Astrocyte (in vitro differentiated cells and primary cell): ENCODE measurements around the gene ATP6V0D1. TPM values are rescaled to one million over a fixed set of nuclear protein-coding genes. Genes with fewer than 3 reads are reported as not detected.

ENCODE experiments used
- DNase-seq: peaks from one replicate; pipeline ENCODE4 v3.0.0-alpha.2; 2010; ENCODE audit warnings: low read depth
- FAIRE-seq: peaks from 2 replicates; lab custom pipeline; 2011; peaks lifted over from hg19 to GRCh38; lab: Jason Lieb, UNC
- H2AFZ ChIP-seq: 2 replicates; pipeline ENCODE4 v1.6.0; 2012; ENCODE audit warnings: low read depth, low read length, inconsistent platforms
- H3K27ac ChIP-seq: 2 replicates; pipeline ENCODE4 v1.5.1; 2011; ENCODE audit warnings: low read depth, low read length, inconsistent platforms
- H3K27me3 ChIP-seq: 2 replicates; pipeline ENCODE4 v1.6.0; 2011; ENCODE audit warnings: low read length, inconsistent platforms; ENCODE audit not compliant: insufficient read depth
- H3K36me3 ChIP-seq: 2 replicates; pipeline ENCODE4 v1.5.1; 2011; ENCODE audit warnings: low read length, inconsistent platforms; ENCODE audit not compliant: insufficient read depth
- H3K4me1 ChIP-seq: 2 replicates; pipeline ENCODE4 v1.5.1; 2011; ENCODE audit warnings: low read length, inconsistent platforms; ENCODE audit not compliant: insufficient read depth
- H3K4me2 ChIP-seq: 2 replicates; pipeline ENCODE4 v1.6.0; 2012; ENCODE audit warnings: low read length, inconsistent platforms
- H3K4me3 ChIP-seq: 2 replicates; pipeline ENCODE4 v1.5.1; 2011; ENCODE audit warnings: low read depth, mild to moderate bottlenecking, low read length, inconsistent platforms; ENCODE audit not compliant: insufficient read depth
- H3K79me2 ChIP-seq: 2 replicates; pipeline ENCODE4 v1.6.0; 2012; ENCODE audit warnings: mild to moderate bottlenecking, low read length, inconsistent platforms; ENCODE audit not compliant: insufficient read depth
- H3K9ac ChIP-seq: 2 replicates; pipeline ENCODE4 v1.6.0; 2012; ENCODE audit warnings: mild to moderate bottlenecking, low read length, inconsistent platforms
- H3K9me3 ChIP-seq: 2 replicates; pipeline ENCODE4 v1.5.1; 2012; ENCODE audit warnings: low read depth, mild to moderate bottlenecking, low read length, inconsistent platforms; ENCODE audit not compliant: insufficient read depth
- H4K20me1 ChIP-seq: 2 replicates; pipeline ENCODE4 v1.6.0; 2012; ENCODE audit warnings: low read length, inconsistent platforms; ENCODE audit not compliant: insufficient read depth
- H3K27ac Mint-ChIP-seq: one replicate; pipeline ENCODE4 v1.8.0; 2021; ENCODE audit warnings: mild to moderate bottlenecking, mixed read lengths; ENCODE audit not compliant: unreplicated experiment
- H3K27me3 Mint-ChIP-seq: one replicate; pipeline ENCODE4 v1.8.0; 2021; ENCODE audit warnings: low read depth, mixed read lengths; ENCODE audit not compliant: unreplicated experiment
- H3K36me3 Mint-ChIP-seq: one replicate; pipeline ENCODE4 v1.8.0; 2021; ENCODE audit warnings: low read depth, mixed read lengths; ENCODE audit not compliant: unreplicated experiment
- H3K4me1 Mint-ChIP-seq: one replicate; pipeline ENCODE4 v1.8.0; 2021; ENCODE audit warnings: low read depth, mixed read lengths; ENCODE audit not compliant: unreplicated experiment
- H3K4me3 Mint-ChIP-seq: one replicate; pipeline ENCODE4 v1.8.0; 2021; ENCODE audit warnings: mild to moderate bottlenecking, moderate library complexity, mixed read lengths; ENCODE audit not compliant: unreplicated experiment
- H3K9me3 Mint-ChIP-seq: one replicate; pipeline ENCODE4 v1.8.0; 2021; ENCODE audit warnings: mild to moderate bottlenecking, mixed read lengths; ENCODE audit not compliant: unreplicated experiment
- EZH2 ChIP-seq: IDR thresholded peaks from 2 replicates; pipeline ENCODE4 v1.6.1; 2012; ENCODE audit warnings: mild to moderate bottlenecking, low read length, inconsistent platforms; ENCODE audit not compliant: insufficient read depth
- total RNA-seq: library from RNA; stranded (reverse); gene quantifications from 2 replicates; pipeline ENCODE4 v1.2.1, GENCODE V29; 2021
- TF ChIP-seq, protein P1 (sequence below): IDR thresholded peaks from 2 replicates; pipeline ENCODE4 v1.5.1; 2011; ENCODE audit warnings: low read depth, mild to moderate bottlenecking, inconsistent platforms, low read length, moderate library complexity; ENCODE audit not compliant: insufficient read depth

The ATP6V0D1 gene
- total RNA-seq, 1 donor from 2014 or later = 114 TPM

GRCh38 chr16:67443265-67443664 lies 37.7 kb downstream of the ATP6V0D1 start:
- Histone ChIP-seq H2AFZ (no peak overlapping the region), H3K79me2 (no peaks in the 10 kb centered on the region), H4K20me1 (peaks cover 76% of the 10 kb centered on the region), H3K9me3 (no peaks in the 10 kb centered on the region), H3K27me3 (no peaks in the 10 kb centered on the region), H3K9ac (no peak overlapping the region), H3K4me1 (peaks cover 6% of the 10 kb centered on the region), H3K4me2 (no peak overlapping the region), H3K27ac (no peak overlapping the region), H3K4me3 (no peak overlapping the region), H3K36me3 (no peaks in the 10 kb centered on the region)
- no peak overlapping the region for H3K27ac Mint-ChIP-seq
- H3K27me3 Mint-ChIP-seq = no peaks in the 10 kb centered on the region
- H3K4me1 Mint-ChIP-seq = peaks cover 13% of the 10 kb centered on the region
- DNase-seq = no peak
- FAIRE-seq = no peak
- H3K9me3 Mint-ChIP-seq = no peaks in the 10 kb centered on the region
- no peak for TF ChIP-seq EZH2
- TF ChIP-seq, protein P1, sequence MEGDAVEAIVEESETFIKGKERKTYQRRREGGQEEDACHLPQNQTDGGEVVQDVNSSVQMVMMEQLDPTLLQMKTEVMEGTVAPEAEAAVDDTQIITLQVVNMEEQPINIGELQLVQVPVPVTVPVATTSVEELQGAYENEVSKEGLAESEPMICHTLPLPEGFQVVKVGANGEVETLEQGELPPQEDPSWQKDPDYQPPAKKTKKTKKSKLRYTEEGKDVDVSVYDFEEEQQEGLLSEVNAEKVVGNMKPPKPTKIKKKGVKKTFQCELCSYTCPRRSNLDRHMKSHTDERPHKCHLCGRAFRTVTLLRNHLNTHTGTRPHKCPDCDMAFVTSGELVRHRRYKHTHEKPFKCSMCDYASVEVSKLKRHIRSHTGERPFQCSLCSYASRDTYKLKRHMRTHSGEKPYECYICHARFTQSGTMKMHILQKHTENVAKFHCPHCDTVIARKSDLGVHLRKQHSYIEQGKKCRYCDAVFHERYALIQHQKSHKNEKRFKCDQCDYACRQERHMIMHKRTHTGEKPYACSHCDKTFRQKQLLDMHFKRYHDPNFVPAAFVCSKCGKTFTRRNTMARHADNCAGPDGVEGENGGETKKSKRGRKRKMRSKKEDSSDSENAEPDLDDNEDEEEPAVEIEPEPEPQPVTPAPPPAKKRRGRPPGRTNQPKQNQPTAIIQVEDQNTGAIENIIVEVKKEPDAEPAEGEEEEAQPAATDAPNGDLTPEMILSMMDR = no peak
- no peak overlapping the region for H3K4me3 Mint-ChIP-seq
- peaks cover 21% of the 10 kb centered on the region for H3K36me3 Mint-ChIP-seq

DNA sequence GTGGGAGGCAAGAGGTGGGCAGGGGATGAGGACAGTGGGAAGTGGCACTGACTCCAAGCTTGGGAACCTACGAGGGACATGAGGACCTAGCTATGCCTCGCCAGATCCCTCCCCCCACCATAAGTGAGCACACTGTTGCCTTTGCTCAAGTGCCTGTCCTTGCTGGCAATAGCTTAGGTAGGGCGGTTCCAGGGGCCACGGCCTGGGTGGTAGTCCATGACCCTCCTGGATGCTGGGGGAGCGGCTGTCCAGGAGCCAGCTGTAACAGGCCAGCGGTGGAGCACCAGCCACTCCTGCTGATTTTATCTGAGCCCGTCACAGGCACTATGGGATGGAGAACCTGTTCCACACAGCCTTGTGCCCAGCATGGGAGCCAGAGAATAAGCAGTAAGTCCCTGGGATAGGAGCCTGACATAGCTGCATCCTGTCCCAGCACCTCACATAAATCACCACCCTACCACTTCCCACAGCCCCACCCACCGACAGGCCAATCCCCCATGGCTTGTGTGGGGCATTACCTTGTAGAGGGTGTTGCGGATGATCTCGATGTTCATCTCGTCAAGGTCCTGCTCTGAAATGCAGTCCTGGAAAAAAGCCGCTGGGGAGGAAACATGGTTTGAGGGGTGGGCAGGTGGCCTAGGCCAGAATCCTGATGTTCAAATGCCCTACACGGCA lies 38.2 kb downstream of the ATP6V0D1 start:
- Mint-ChIP-seq H3K27me3 (no peaks in the 10 kb centered on the region), H3K36me3 (peaks cover 24% of the 10 kb centered on the region), H3K4me1 (peaks cover 13% of the 10 kb centered on the region), H3K9me3 (no peaks in the 10 kb centered on the region), H3K27ac (no peak overlapping the region), H3K4me3 (no peak overlapping the region)
- FAIRE-seq (no peak), DNase-seq (no peak)
- Histone ChIP-seq H3K4me2 (no peak overlapping the region), H3K9ac (no peak overlapping the region), H3K27me3 (no peaks in the 10 kb centered on the region), H3K36me3 (no peaks in the 10 kb centered on the region), H4K20me1 (peaks cover 73% of the 10 kb centered on the region), H3K27ac (no peak overlapping the region), H2AFZ (no peak overlapping the region), H3K79me2 (no peaks in the 10 kb centered on the region), H3K9me3 (no peaks in the 10 kb centered on the region), H3K4me3 (no peak overlapping the region), H3K4me1 (peaks cover 6% of the 10 kb centered on the region)
- TF ChIP-seq EZH2 = no peak
- TF ChIP-seq, protein P1 = no peak

DNA sequence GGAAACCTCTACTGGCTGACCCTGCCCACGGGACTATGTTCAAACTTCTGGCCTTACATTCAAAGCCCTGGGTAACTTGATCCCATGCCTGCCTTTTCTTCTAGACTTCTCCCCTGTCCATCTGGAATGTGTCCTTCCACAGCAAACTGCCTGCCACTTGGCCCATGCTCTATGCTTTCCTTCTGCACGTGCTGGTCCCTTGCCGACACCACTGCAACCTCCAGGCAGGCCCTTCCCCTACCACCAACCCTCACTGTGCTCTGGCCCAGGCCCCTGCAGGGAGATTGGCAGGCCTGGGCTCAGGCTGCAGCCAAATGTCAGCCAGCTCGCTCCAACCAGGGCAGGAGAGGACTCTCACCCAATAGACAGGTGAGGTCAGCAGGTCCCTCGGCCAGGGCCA lies 39.0 kb downstream of the ATP6V0D1 start:
- H3K36me3 Mint-ChIP-seq = peaks cover 24% of the 10 kb centered on the region
- Histone ChIP-seq H3K4me2 (no peak overlapping the region), H3K9me3 (no peaks in the 10 kb centered on the region), H3K27ac (no peak overlapping the region), H3K4me1 (peaks cover 6% of the 10 kb centered on the region), H3K79me2 (no peaks in the 10 kb centered on the region), H3K27me3 (no peaks in the 10 kb centered on the region), H2AFZ (no peak overlapping the region), H3K36me3 (no peaks in the 10 kb centered on the region), H3K9ac (no peak overlapping the region), H3K4me3 (no peak overlapping the region), H4K20me1 (peaks cover 65% of the 10 kb centered on the region)
- H3K4me3 Mint-ChIP-seq = no peak overlapping the region
- H3K27ac Mint-ChIP-seq = no peak overlapping the region
- peaks cover 13% of the 10 kb centered on the region for H3K4me1 Mint-ChIP-seq
- no peaks in the 10 kb centered on the region for H3K27me3 Mint-ChIP-seq
- H3K9me3 Mint-ChIP-seq = no peaks in the 10 kb centered on the region
- DNase-seq (no peak), FAIRE-seq (no peak)
- TF ChIP-seq EZH2 = no peak
- TF ChIP-seq, protein P1 = no peak
